Measurements from ENCODE around the gene MMP12.

- TF ChIP-seq CTCF (IDR thresholded peaks at IDR 0.05) (no peak), POLR2A (IDR thresholded peaks at IDR 0.05) (no peak)
Measured at GRCh38 chr11:102920118-102920684, 45.4 kb upstream of the MMP12 start.

All from testis (tissue), 2 donors.